Measurements from ENCODE around the gene ATG101.

The ATG101 gene

DNA sequence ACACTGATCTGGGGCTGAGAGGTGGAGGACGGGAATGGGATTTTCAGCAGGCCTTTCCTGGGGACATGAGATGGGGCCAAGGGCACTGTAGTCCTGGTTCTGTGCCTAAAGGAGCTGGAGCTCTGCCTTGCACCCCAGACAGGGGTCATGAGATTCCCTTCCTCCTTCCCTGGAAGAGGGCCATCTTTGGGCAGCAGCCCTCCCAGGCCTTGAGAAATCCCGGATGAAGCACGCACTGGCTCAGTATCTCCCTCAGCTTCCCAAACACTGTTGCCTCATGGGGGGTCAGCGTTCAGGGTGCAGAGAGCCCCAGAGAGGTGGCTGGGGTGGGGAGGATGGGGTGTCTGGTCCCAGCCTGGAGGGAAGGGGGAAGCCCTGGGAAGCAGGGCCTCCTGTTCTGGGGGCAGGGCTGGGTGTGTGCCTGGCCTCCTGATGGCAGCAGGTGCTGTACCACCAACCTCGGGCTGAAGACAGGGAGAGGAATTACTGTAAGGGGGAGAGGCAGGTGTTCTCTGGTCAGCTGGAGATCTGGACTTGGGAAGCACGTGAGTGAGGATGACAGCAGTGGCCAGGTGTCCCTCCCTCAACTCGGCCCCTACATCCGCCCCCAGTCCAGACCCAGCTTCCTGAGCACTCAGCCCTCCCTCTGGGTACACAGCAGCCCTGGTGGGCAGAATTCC lies 26.9 kb upstream of the ATG101 start:
- no peak for DNase-seq

- DNase-seq, result no peak
These were observed 26.2 kb upstream of the ATG101 start for GRCh38 chr12:52043386-52044212.

DNA sequence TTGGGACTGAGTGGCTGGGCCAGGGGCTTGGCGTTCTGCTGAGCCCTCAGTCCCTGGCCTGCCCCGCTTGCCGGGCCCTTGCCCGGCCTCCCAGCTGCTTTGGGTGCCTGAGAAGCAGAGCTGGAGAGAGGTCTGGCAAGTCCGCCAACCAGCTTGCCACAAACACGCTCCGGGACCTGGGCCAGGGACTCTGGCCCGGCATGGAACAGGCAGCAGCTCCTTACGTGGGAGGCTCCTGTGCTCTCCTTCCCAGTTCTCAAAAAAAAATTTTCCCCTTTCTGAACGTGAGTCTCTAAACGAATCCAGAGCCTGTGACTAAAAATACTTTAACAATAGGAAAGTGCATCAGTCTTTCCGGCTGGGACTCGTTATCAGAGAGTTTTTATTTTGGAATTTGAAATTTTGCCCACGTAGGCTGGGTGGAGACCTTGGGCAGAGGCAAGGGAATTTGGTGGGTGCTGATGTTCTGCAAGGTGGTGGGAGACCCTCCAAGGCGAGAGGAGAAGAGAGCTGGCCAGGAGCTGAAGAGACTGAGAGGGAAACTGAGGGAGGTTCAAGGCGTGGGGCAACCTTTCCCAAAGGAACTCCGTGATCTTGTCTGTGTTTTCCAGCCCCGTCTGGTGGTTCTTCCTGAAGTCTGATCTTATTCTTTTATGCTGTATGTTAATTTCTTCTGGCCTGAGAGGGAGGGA lies 25.3 kb upstream of the ATG101 start:
- no peak for DNase-seq

DNA sequence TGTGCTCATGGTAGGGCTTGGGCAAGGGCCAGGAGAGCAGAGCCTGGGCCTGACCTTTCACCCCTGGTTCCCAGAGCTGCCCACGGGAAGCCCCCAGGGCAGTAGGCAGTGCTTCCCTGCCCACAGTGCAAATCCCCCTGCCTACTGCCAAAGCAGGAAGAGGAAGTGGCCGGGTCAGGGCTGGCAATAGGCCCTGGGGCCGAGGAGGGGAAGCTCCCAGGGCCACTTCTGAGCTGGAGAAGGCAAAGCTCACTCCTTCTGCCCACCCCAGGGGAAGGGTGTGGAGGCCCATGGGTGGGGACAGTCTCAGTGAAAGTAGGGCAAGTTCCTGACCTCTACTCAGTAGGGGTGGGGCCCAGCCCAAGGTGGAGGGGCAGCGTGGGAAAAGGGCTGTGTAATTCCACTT lies 24.0 kb upstream of the ATG101 start:
- no peak for DNase-seq

DNA sequence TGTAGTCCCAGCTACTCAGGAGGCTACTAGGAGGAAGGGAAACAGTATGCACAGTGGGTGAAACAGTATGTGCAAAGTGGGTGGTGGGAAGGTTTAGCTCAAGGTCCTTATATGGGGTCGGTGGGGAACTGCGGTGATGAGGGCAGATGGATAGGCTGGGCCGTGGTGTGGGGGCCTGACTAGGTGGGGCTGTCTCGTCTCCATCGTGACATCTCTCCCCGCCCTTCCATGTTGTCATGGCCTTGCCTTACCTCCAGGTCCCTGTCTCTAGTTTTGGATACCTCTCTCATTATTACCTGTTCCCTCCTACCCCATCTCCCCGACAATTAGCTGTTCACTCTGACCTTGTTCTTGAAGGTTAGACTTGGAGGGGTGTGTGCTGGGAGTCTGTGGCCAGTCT lies 22.9 kb upstream of the ATG101 start:
- DNase-seq, result no peak

DNA sequence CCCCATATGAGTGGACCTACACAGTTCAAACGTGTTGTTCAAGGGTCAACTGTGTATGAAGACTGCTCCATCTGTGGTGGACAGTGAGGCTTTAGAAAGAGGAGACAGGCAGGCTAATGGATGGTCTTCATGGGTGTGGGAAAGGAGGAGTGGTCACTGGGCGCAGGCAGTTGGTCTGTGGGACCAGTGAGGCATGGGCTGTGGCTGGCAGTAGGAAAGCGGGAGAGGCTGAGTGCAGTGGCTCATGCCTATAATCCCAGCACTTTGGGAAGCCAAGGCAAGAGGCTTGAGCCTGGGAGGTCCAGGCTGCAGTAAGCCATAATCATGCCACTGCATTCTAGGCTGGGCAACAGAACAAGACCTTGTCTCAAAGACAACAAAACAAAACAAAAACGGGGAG lies 20.5 kb upstream of the ATG101 start:
- no peak for DNase-seq

DNA sequence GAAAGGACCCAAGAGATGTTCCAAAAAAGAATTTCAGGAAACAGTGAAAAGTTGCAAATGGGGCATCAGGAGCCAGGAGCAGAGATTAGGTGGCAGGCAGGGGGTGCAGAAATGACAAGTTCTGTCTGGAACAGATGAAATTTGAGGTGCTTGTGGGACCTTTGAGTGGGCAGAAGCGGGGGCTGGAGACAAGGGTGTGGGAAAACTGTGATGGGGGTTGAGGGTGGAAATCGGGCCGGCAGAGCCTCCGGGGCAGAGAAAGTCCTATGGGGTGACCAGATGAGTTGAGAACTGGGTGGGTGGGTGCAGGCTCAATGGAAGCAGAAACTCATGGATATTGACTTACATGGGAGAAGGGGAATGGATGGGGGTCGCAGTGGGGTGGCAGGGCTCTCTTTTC lies 20.1 kb upstream of the ATG101 start:
- no peak for DNase-seq

DNA sequence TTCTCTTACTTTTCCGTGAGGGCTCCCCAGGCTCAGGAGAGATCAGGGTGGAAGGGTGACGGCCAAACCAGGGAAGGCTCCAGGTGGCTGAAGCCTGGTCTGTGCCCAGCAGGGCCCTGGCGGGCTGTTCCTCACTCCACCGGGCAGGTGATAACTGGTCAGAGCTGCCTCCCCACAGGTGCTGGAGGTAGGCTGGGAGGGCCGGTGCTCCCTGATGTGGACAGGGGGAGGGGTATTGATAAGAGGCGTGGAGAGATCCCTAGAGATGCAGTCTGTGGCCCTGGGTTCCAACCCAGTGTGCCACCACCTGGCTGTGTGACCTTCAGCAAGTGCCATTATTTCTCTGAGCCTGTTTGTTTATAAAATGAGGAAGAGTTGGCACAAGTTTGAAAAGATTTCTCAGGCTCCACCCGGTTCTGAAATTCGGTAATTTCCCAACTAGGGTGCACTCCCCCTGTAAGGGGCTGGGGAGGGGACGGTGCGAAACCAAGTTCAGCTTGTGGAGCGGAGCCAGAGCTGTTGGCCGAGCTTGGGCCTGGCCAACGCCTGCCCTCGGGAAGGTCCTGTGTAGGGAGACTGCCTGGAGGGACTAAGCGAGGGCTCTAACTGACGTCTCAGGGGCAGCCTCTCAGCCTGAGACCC lies 19.5 kb upstream of the ATG101 start:
- no peak for DNase-seq

DNA sequence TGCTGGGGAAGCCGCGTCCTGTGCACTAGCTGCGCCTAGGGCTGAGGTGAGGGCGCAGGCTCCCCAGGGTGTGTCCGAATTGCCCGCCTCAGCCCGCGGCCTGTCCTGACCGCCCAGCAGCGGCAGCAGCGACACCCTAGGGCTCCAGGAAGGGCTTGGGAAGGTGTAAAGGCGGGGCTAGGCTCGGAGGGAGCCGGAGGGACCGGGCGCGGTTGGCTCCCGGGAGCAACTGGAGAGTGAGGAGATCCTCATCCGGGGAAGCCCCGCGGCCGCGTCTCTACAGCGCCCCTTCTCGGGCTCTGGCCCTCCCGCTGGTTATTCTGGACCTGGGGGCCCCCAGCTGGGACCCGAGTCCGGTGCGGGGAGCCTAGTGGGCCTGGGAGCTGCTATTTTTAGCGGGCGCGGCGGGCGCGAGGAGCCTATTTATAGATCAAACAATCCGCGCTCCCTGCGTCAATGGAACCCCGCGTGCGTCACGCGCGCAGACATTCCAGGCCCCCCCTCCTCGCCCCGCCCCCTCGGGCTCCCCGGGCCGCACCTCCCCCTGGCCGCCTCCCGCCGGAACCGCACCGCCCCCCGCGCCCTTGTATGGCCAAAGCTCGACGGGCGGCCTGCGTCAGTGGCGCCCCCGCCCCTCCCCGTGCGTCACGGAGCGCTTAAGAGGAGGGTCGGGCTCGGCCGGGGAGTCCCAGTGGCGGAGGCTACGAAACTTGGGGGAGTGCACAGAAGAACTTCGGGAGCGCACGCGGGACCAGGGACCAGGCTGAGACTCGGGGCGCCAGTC lies 18.8 kb upstream of the ATG101 start, which contains the start of gene NR4A1:
Gene NR4A1 (plus strand): TSS at position 685 of the 784 bp plus-strand sequence. CDS start 2,887 bp downstream, outside the sequence.
- peak; percentile 91 for DNase-seq

- no peak for DNase-seq
These were observed 17.2 kb upstream of the ATG101 start for GRCh38 chr12:52052468-52053186.

GRCh38 chr12:52053536-52054209 lies 16.1 kb upstream of the ATG101 start:
- no peak for DNase-seq

DNA sequence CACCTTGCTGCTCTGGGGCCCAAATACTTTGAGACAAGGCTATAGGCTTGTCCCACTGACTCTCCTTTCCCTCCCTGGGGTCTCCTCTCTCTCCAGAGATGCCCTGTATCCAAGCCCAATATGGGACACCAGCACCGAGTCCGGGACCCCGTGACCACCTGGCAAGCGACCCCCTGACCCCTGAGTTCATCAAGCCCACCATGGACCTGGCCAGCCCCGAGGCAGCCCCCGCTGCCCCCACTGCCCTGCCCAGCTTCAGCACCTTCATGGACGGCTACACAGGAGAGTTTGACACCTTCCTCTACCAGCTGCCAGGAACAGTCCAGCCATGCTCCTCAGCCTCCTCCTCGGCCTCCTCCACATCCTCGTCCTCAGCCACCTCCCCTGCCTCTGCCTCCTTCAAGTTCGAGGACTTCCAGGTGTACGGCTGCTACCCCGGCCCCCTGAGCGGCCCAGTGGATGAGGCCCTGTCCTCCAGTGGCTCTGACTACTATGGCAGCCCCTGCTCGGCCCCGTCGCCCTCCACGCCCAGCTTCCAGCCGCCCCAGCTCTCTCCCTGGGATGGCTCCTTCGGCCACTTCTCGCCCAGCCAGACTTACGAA lies 15.4 kb upstream of the ATG101 start:
- no peak for DNase-seq

- no peak for DNase-seq
These were observed 14.7 kb upstream of the ATG101 start for GRCh38 chr12:52054833-52055730.

- DNase-seq, result no peak
These were observed 13.8 kb upstream of the ATG101 start for GRCh38 chr12:52055731-52056711.

GRCh38 chr12:52056801-52057637 lies 12.8 kb upstream of the ATG101 start:
- no peak for DNase-seq

DNA sequence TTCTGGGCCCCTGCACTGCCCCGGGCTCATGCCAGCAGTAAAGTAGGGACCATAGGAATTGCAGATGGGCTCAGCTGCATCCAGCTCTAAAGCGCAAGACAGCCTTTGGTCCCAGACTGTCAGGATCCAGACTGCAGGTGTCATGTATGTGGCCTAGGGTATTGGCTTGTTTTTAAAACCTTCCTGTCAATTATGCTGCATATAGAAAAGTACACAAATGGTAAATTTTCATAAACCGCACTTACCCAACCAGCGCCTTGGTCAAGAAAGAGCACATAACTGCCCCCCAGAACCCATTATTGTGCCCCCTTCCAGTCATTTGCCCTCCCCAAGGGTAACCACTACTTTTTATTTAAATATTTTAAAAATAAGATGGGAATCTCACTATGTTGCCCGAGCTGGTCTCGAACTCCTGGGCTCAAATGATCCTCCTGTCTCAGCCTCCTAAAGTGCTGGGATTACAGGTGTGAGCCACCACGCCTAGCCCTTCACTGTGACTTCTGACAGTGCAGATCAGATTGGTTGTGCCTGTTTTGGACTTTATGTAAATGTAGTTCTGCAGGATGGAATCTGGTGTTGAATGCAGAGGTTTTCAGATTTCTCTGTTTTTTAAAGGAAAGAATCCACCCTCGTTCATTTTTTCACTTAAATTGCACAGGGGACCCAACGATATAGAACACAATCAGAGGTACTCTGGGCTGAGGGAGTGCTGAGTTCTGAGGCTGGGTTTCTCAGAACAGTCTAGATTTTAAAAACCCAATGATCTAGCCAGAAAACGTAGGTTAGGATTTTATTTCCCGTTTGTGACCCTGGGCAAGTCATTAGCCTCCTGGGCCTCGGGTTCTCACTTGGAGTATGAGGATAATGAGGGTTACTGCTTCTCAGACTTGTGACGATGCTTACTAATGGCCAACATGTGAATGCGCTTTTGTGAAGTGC lies 11.9 kb upstream of the ATG101 start:
- DNase-seq, result no peak

Data from fibroblast of skin of back (primary cell).